SK-N-SH treated with all-trans-retinoic acid at 6 μM for 48 hours (cell line): Measurements from ENCODE around the gene KRT78.

ENCODE experiments used
- ATAC-seq: fragments of 200-7000 bp; cut with Tn5 transposase; 3 replicates; pipeline ENCODE4 v1.9.1; 2020; ENCODE audit warnings: mild to moderate bottlenecking, moderate library complexity
- BACH2 ChIP-seq: fragments of 250-450 bp; sonication (Bioruptor Pico); IDR thresholded peaks from 2 replicates; pipeline ENCODE4 v1.9.0; 2021; ENCODE audit warnings: mild to moderate bottlenecking, borderline replicate concordance
- CREB5 ChIP-seq: fragments of 250-450 bp; sonication (Bioruptor Pico); IDR thresholded peaks from 2 replicates; pipeline ENCODE4 v1.5.1; 2020; ENCODE audit warnings: low read depth, mild to moderate bottlenecking, moderate library complexity
- CSDC2 ChIP-seq: fragments of 250-450 bp; sonication (Bioruptor Pico); IDR thresholded peaks from 2 replicates; pipeline ENCODE4 v1.5.0; 2020; ENCODE audit warnings: mild to moderate bottlenecking, moderate library complexity
- CSRNP3 ChIP-seq: fragments of 250-450 bp; sonication (Bioruptor Pico); IDR thresholded peaks from 2 replicates; pipeline ENCODE4 v1.5.1; 2021; ENCODE audit warnings: mild to moderate bottlenecking, moderate library complexity
- ESRRG ChIP-seq: fragments of 250-450 bp; sonication (Bioruptor Pico); IDR thresholded peaks from 2 replicates; pipeline ENCODE4 v1.6.1; 2021; ENCODE audit warnings: mild to moderate bottlenecking
- GLIS3 ChIP-seq: fragments of 250-450 bp; sonication (Bioruptor Pico); IDR thresholded peaks from 2 replicates; pipeline ENCODE4 v1.5.0; 2020; ENCODE audit warnings: mild to moderate bottlenecking, moderate library complexity
- ISL1 ChIP-seq: fragments of 250-450 bp; sonication (Bioruptor Pico); IDR thresholded peaks from 2 replicates; pipeline ENCODE4 v2.1.2; 2022; ENCODE audit warnings: mild to moderate bottlenecking, moderate library complexity
- OSR1 ChIP-seq: fragments of 250-450 bp; sonication (Bioruptor Pico); IDR thresholded peaks from 2 replicates; pipeline ENCODE4 v1.8.0; 2022; ENCODE audit warnings: moderate library complexity, mild to moderate bottlenecking, inconsistent platforms
- PPARA ChIP-seq: fragments of 250-450 bp; sonication (Bioruptor Pico); IDR thresholded peaks from 2 replicates; pipeline ENCODE4 v1.5.0; 2020; ENCODE audit warnings: mild to moderate bottlenecking, borderline replicate concordance
- RARB ChIP-seq: fragments of 250-450 bp; sonication (Bioruptor Pico); IDR thresholded peaks from 2 replicates; pipeline ENCODE4 v1.8.0; 2021; ENCODE audit warnings: mild to moderate bottlenecking, moderate library complexity
- SNAI2 ChIP-seq: fragments of 250-450 bp; sonication (Bioruptor Pico); IDR thresholded peaks from 2 replicates; pipeline ENCODE4 v1.5.0; 2020; ENCODE audit warnings: mild to moderate bottlenecking, moderate library complexity
- TOX ChIP-seq: fragments of 250-450 bp; sonication (Bioruptor Pico); IDR thresholded peaks from 2 replicates; pipeline ENCODE4 v1.8.0; 2021; ENCODE audit warnings: mild to moderate bottlenecking, moderate library complexity, borderline replicate concordance
- ZC3H10 ChIP-seq: fragments of 250-450 bp; sonication (Bioruptor Pico); IDR thresholded peaks from 2 replicates; pipeline ENCODE4 v1.5.1; 2021; ENCODE audit warnings: mild to moderate bottlenecking, moderate library complexity
- ZFP3 ChIP-seq: fragments of 250-450 bp; sonication (Bioruptor Pico); IDR thresholded peaks from 2 replicates; pipeline ENCODE4 v1.5.0; 2020; ENCODE audit warnings: mild to moderate bottlenecking, moderate library complexity
- ZNF565 ChIP-seq: fragments of 450-650 bp; formaldehyde crosslinking; conservative IDR thresholded peaks from 2 replicates; pipeline ENCODE4 v1.5.0; 2020; ENCODE audit warnings: low read depth, mild to moderate bottlenecking, moderate library complexity
- ZNF70 ChIP-seq: fragments of 450-650 bp; formaldehyde crosslinking; IDR thresholded peaks from 2 replicates; pipeline ENCODE4 v1.5.0; 2020; ENCODE audit warnings: mild to moderate bottlenecking, moderate library complexity
- ZNF8 ChIP-seq: fragments of 450-650 bp; formaldehyde crosslinking; IDR thresholded peaks from 2 replicates; pipeline ENCODE4 v1.5.0; 2020; ENCODE audit warnings: mild to moderate bottlenecking, moderate library complexity
- TF ChIP-seq, protein P1 (sequence below): fragments of 250-450 bp; sonication (Bioruptor Pico); IDR thresholded peaks from 2 replicates; pipeline ENCODE4 v1.8.0; 2021; ENCODE audit warnings: low read depth, mild to moderate bottlenecking, moderate library complexity, borderline replicate concordance
- TF ChIP-seq, protein P2 (sequence below): fragments of 250-450 bp; sonication (Bioruptor Pico); IDR thresholded peaks from 2 replicates; pipeline ENCODE4 v1.8.0; 2020; ENCODE audit warnings: mild to moderate bottlenecking, moderate library complexity, borderline replicate concordance
- TF ChIP-seq, protein P3 (sequence below): fragments of 250-450 bp; sonication (Bioruptor Pico); IDR thresholded peaks from 2 replicates; pipeline ENCODE4 v1.5.0; 2020; ENCODE audit warnings: mild to moderate bottlenecking, moderate library complexity

KRT78 gene

DNA sequence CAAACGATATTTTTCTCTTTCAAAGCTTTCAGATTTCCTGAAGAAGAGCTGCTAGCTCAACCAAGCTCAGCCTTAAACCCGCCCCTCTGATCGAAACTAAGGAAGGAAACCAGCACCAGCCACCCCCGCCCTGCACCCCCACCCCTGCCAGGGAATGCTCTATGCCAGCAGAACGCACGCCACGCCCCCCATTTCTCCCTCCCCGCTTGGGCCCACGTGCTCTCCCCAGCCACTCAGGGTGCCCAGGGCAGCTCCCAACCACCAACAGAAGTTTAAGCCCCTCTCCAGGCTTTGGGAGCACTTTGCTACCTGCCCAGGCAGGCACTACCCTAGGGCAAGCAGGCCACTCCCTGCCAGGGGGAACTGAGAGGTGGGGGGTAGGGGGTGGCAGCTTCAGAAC, 18.8 kb upstream of the KRT78 start:
- TF ChIP-seq, protein P1, sequence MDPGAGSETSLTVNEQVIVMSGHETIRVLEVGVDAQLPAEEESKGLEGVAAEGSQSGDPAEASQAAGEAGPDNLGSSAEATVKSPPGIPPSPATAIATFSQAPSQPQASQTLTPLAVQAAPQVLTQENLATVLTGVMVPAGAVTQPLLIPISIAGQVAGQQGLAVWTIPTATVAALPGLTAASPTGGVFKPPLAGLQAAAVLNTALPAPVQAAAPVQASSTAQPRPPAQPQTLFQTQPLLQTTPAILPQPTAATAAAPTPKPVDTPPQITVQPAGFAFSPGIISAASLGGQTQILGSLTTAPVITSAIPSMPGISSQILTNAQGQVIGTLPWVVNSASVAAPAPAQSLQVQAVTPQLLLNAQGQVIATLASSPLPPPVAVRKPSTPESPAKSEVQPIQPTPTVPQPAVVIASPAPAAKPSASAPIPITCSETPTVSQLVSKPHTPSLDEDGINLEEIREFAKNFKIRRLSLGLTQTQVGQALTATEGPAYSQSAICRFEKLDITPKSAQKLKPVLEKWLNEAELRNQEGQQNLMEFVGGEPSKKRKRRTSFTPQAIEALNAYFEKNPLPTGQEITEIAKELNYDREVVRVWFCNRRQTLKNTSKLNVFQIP (CRISPR knock-in tag): no peak
- TF ChIP-seq RARB (CRISPR knock-in tag) (no peak), ZC3H10 (no peak), ISL1 (CRISPR knock-in tag) (no peak), ZFP3 (CRISPR knock-in tag) (no peak), ESRRG (no peak), CSDC2 (CRISPR knock-in tag) (no peak), SNAI2 (no peak), OSR1 (CRISPR knock-in tag) (no peak), GLIS3 (no peak), BACH2 (no peak), CSRNP3 (no peak), PPARA (no peak), ZNF8 (CRISPR knock-in tag) (no peak)
- TF ChIP-seq, protein P2, sequence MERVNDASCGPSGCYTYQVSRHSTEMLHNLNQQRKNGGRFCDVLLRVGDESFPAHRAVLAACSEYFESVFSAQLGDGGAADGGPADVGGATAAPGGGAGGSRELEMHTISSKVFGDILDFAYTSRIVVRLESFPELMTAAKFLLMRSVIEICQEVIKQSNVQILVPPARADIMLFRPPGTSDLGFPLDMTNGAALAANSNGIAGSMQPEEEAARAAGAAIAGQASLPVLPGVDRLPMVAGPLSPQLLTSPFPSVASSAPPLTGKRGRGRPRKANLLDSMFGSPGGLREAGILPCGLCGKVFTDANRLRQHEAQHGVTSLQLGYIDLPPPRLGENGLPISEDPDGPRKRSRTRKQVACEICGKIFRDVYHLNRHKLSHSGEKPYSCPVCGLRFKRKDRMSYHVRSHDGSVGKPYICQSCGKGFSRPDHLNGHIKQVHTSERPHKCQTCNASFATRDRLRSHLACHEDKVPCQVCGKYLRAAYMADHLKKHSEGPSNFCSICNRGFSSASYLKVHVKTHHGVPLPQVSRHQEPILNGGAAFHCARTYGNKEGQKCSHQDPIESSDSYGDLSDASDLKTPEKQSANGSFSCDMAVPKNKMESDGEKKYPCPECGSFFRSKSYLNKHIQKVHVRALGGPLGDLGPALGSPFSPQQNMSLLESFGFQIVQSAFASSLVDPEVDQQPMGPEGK (CRISPR knock-in tag): no peak
- ATAC-seq: no peak

GRCh38 chr12:52867152-52867551, 18.4 kb upstream of the KRT78 start:
- ATAC-seq: no peak
- no peak for TF ChIP-seq PPARA
- TF ChIP-seq CSDC2 (CRISPR knock-in tag): no peak
- no peak for TF ChIP-seq ZNF70 (CRISPR knock-in tag)
- TF ChIP-seq ZNF8 (CRISPR knock-in tag): no peak
- TF ChIP-seq BACH2: no peak
- TF ChIP-seq OSR1 (CRISPR knock-in tag): no peak
- TF ChIP-seq RARB (CRISPR knock-in tag): no peak
- TF ChIP-seq ZC3H10: no peak
- no peak for TF ChIP-seq ISL1 (CRISPR knock-in tag)
- TF ChIP-seq, protein P2 (CRISPR knock-in tag): no peak
- TF ChIP-seq ESRRG: no peak
- no peak for TF ChIP-seq ZFP3 (CRISPR knock-in tag)
- no peak for TF ChIP-seq TOX (CRISPR knock-in tag)
- no peak for TF ChIP-seq CSRNP3
- no peak for TF ChIP-seq GLIS3

GRCh38 chr12:52865090-52865944, 16.5 kb upstream of the KRT78 start:
- peak; percentile 93 for ATAC-seq
- TF ChIP-seq OSR1 (CRISPR knock-in tag) (no peak), ZNF565 (CRISPR knock-in tag) (no peak), ZC3H10 (no peak), ISL1 (CRISPR knock-in tag) (no peak), PPARA (no peak), ZNF70 (CRISPR knock-in tag) (no peak), BACH2 (no peak), CREB5 (CRISPR knock-in tag) (no peak)
- TF ChIP-seq, protein P3, sequence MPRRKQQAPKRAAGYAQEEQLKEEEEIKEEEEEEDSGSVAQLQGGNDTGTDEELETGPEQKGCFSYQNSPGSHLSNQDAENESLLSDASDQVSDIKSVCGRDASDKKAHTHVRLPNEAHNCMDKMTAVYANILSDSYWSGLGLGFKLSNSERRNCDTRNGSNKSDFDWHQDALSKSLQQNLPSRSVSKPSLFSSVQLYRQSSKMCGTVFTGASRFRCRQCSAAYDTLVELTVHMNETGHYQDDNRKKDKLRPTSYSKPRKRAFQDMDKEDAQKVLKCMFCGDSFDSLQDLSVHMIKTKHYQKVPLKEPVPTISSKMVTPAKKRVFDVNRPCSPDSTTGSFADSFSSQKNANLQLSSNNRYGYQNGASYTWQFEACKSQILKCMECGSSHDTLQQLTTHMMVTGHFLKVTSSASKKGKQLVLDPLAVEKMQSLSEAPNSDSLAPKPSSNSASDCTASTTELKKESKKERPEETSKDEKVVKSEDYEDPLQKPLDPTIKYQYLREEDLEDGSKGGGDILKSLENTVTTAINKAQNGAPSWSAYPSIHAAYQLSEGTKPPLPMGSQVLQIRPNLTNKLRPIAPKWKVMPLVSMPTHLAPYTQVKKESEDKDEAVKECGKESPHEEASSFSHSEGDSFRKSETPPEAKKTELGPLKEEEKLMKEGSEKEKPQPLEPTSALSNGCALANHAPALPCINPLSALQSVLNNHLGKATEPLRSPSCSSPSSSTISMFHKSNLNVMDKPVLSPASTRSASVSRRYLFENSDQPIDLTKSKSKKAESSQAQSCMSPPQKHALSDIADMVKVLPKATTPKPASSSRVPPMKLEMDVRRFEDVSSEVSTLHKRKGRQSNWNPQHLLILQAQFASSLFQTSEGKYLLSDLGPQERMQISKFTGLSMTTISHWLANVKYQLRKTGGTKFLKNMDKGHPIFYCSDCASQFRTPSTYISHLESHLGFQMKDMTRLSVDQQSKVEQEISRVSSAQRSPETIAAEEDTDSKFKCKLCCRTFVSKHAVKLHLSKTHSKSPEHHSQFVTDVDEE (CRISPR knock-in tag): no peak
- TF ChIP-seq, all 23 proteins: peak for 0
